Osteocyte (in vitro differentiated cells): ENCODE data around the gene KRTAP4-9. TPM values are rescaled to one million over a fixed set of nuclear protein-coding genes. Genes with fewer than 3 reads are reported as not detected.

ENCODE experiments used
- DNase-seq: peaks from one replicate; pipeline ENCODE4 v3.0.0; 2021; ENCODE audit warnings: mixed read lengths; ENCODE audit not compliant: unreplicated experiment; ENCODE audit errors: extremely low spot score
- H3K27ac Mint-ChIP-seq: one replicate; pipeline ENCODE4 v1.8.0; 2021; ENCODE audit warnings: mild to moderate bottlenecking, mixed read lengths; ENCODE audit not compliant: unreplicated experiment
- H3K27me3 Mint-ChIP-seq: one replicate; pipeline ENCODE4 v1.8.0; 2021; ENCODE audit warnings: mixed read lengths; ENCODE audit not compliant: unreplicated experiment
- H3K36me3 Mint-ChIP-seq: one replicate; pipeline ENCODE4 v1.8.0; 2021; ENCODE audit warnings: mixed read lengths; ENCODE audit not compliant: unreplicated experiment
- H3K4me1 Mint-ChIP-seq: one replicate; pipeline ENCODE4 v1.8.0; 2021; ENCODE audit warnings: mixed read lengths; ENCODE audit not compliant: unreplicated experiment
- H3K4me3 Mint-ChIP-seq: one replicate; pipeline ENCODE4 v1.8.0; 2021; ENCODE audit warnings: mild to moderate bottlenecking, moderate library complexity, mixed read lengths; ENCODE audit not compliant: unreplicated experiment
- H3K9me3 Mint-ChIP-seq: one replicate; pipeline ENCODE4 v1.8.0; 2021; ENCODE audit warnings: mixed read lengths; ENCODE audit not compliant: unreplicated experiment
- CTCF ChIP-seq: fragments of 200-600 bp; sonication (generic); IDR thresholded peaks from 2 replicates; pipeline ENCODE4 v1.5.0; 2021; ENCODE audit warnings: antibody characterized with exemption, mild to moderate bottlenecking, moderate library complexity
- total RNA-seq: library from RNA; stranded (reverse); gene quantifications from 2 replicates; pipeline ENCODE4 v1.2.1, GENCODE V29; 2021

The KRTAP4-9 gene
- total RNA-seq, 1 donor from 2014 or later: not detected

GRCh38 chr17:41149652-41149985, 44.4 kb downstream of the KRTAP4-9 start, which contains the start of gene KRTAP4-5:
Gene KRTAP4-5 (minus strand): TSS chr17:41149825. CDS start chr17:41149767, 58 bp downstream.
- Mint-ChIP-seq H3K27ac (no peak within 1 kb of the TSS), H3K4me3 (no peak within 1 kb of the TSS), H3K9me3 (no peaks in the 10 kb centered on the region), H3K27me3 (no peaks in the 10 kb centered on the region), H3K4me1 (no peaks in the 10 kb centered on the region), H3K36me3 (no peaks in the 10 kb centered on the region)
- no peak for DNase-seq
- no peak for TF ChIP-seq CTCF

- Mint-ChIP-seq H3K4me3 (no peak overlapping the region), H3K27me3 (no peaks in the 10 kb centered on the region), H3K9me3 (no peaks in the 10 kb centered on the region), H3K4me1 (no peaks in the 10 kb centered on the region), H3K27ac (no peak overlapping the region), H3K36me3 (no peaks in the 10 kb centered on the region)
- TF ChIP-seq CTCF: no peak
- no peak for DNase-seq
These were observed 44.8 kb downstream of the KRTAP4-9 start for GRCh38 chr17:41150026-41150425.

GRCh38 chr17:41151525-41151924, 46.3 kb downstream of the KRTAP4-9 start:
- Mint-ChIP-seq H3K36me3 (no peaks in the 10 kb centered on the region), H3K4me1 (no peaks in the 10 kb centered on the region), H3K27ac (no peak overlapping the region), H3K9me3 (no peaks in the 10 kb centered on the region), H3K27me3 (no peaks in the 10 kb centered on the region), H3K4me3 (no peak overlapping the region)
- TF ChIP-seq CTCF: no peak
- no peak for DNase-seq

GRCh38 chr17:41153856-41154255, 48.7 kb downstream of the KRTAP4-9 start:
- H3K4me3 Mint-ChIP-seq: no peak overlapping the region
- DNase-seq: no peak
- H3K27ac Mint-ChIP-seq: no peak overlapping the region
- H3K36me3 Mint-ChIP-seq: no peaks in the 10 kb centered on the region
- no peaks in the 10 kb centered on the region for H3K9me3 Mint-ChIP-seq
- no peak for TF ChIP-seq CTCF
- no peaks in the 10 kb centered on the region for H3K27me3 Mint-ChIP-seq
- H3K4me1 Mint-ChIP-seq: no peaks in the 10 kb centered on the region

Other genes with a start within 250 kb of the KRTAP4-9 start
- not detected in 2 replicates for gene KRT12, start 238.2 kb upstream of the KRTAP4-9 start, total RNA-seq
- not detected in 2 replicates for gene KRT20, start 220.1 kb upstream of the KRTAP4-9 start, total RNA-seq
- gene KRT23, start 167.7 kb upstream of the KRTAP4-9 start, total RNA-seq: not detected in 2 replicates
- not detected in 2 replicates for gene KRT39, start 138.4 kb upstream of the KRTAP4-9 start, total RNA-seq
- not detected in 2 replicates for gene KRT40, start 121.1 kb upstream of the KRTAP4-9 start, total RNA-seq
- gene KRTAP3-3, start 111.2 kb upstream of the KRTAP4-9 start, total RNA-seq: not detected in 2 replicates
- not detected in 2 replicates for gene KRTAP3-2, start 105.5 kb upstream of the KRTAP4-9 start, total RNA-seq
- not detected in 2 replicates for gene KRTAP3-1, start 96.3 kb upstream of the KRTAP4-9 start, total RNA-seq
- not detected in 2 replicates for gene KRTAP1-5, start 78.2 kb upstream of the KRTAP4-9 start, total RNA-seq
- not detected in 2 replicates for gene KRTAP1-4, start 75.2 kb upstream of the KRTAP4-9 start, total RNA-seq
- not detected in 2 replicates for gene KRTAP1-3, start 70.5 kb upstream of the KRTAP4-9 start, total RNA-seq
- gene KRTAP1-1, start 63.9 kb upstream of the KRTAP4-9 start, total RNA-seq: not detected in 2 replicates
- not detected in 2 replicates for gene KRTAP2-1, start 58.1 kb upstream of the KRTAP4-9 start, total RNA-seq
- gene KRTAP2-2, start 50.2 kb upstream of the KRTAP4-9 start, total RNA-seq: not detected in 2 replicates
- gene KRTAP2-3, start 45.3 kb upstream of the KRTAP4-9 start, total RNA-seq: not detected in 2 replicates
- gene KRTAP2-4, start 39.5 kb upstream of the KRTAP4-9 start, total RNA-seq: not detected in 2 replicates
- gene KRTAP4-7, start 21.2 kb upstream of the KRTAP4-9 start, total RNA-seq: not detected in 2 replicates
- gene KRTAP4-8, start 7.2 kb upstream of the KRTAP4-9 start, total RNA-seq: not detected in 2 replicates
- not detected in 2 replicates for gene KRTAP4-16, start 3.2 kb upstream of the KRTAP4-9 start, total RNA-seq
- not detected in 2 replicates for gene KRTAP4-11, start 13.0 kb downstream of the KRTAP4-9 start, total RNA-seq
- gene KRTAP4-12, start 18.8 kb downstream of the KRTAP4-9 start, total RNA-seq: not detected in 2 replicates
- gene KRTAP4-6, start 35.2 kb downstream of the KRTAP4-9 start, total RNA-seq: not detected in 2 replicates
- not detected in 2 replicates for gene KRTAP4-5, start 44.4 kb downstream of the KRTAP4-9 start, total RNA-seq
- not detected in 2 replicates for gene KRTAP4-4, start 55.4 kb downstream of the KRTAP4-9 start, total RNA-seq
- not detected in 2 replicates for gene KRTAP4-3, start 62.8 kb downstream of the KRTAP4-9 start, total RNA-seq
- not detected in 2 replicates for gene KRTAP4-2, start 72.8 kb downstream of the KRTAP4-9 start, total RNA-seq
- not detected in 2 replicates for gene KRTAP4-1, start 79.5 kb downstream of the KRTAP4-9 start, total RNA-seq
- not detected in 2 replicates for gene KRTAP9-1, start 84.5 kb downstream of the KRTAP4-9 start, total RNA-seq
- gene KRTAP9-2, start 121.3 kb downstream of the KRTAP4-9 start, total RNA-seq: not detected in 2 replicates
- gene KRTAP9-3, start 127.1 kb downstream of the KRTAP4-9 start, total RNA-seq: not detected in 2 replicates
- gene KRTAP9-8, start 132.6 kb downstream of the KRTAP4-9 start, total RNA-seq: not detected in 2 replicates
- not detected in 2 replicates for gene KRTAP9-4, start 144.3 kb downstream of the KRTAP4-9 start, total RNA-seq
- not detected in 2 replicates for gene KRTAP9-9, start 150.0 kb downstream of the KRTAP4-9 start, total RNA-seq
- gene KRTAP9-6, start 160.0 kb downstream of the KRTAP4-9 start, total RNA-seq: not detected in 2 replicates
- not detected in 2 replicates for gene KRTAP9-7, start 170.3 kb downstream of the KRTAP4-9 start, total RNA-seq
- not detected in 2 replicates for gene KRTAP29-1, start 197.5 kb downstream of the KRTAP4-9 start, total RNA-seq
- not detected in 2 replicates for gene KRTAP16-1, start 203.9 kb downstream of the KRTAP4-9 start, total RNA-seq
- gene KRTAP17-1, start 210.3 kb downstream of the KRTAP4-9 start, total RNA-seq: not detected in 2 replicates
- not detected in 2 replicates for gene KRT33A, start 245.4 kb downstream of the KRTAP4-9 start, total RNA-seq